CD14-positive monocyte (primary cell): ENCODE results near the gene ROBO1. TPM values are rescaled to one million over a fixed set of nuclear protein-coding genes. Genes with fewer than 3 reads are reported as not detected.

Source experiments
- DNase-seq, 3 donors: peaks; one replicate each; pipeline ENCODE4 v3.0.0-alpha.2; 2011 to 2022
- H2AFZ ChIP-seq: 2 replicates; pipeline ENCODE4 v1.6.0; 2012; ENCODE audit warnings: mild to moderate bottlenecking, low read depth, low read length, inconsistent platforms; ENCODE audit not compliant: insufficient read depth, poor library complexity, severe bottlenecking
- H3K27ac ChIP-seq, 2 donors: 1 replicate in 1 of 2; 2 replicates in 1 of 2; pipeline ENCODE4 v1.5.1; 2012 to 2013; ENCODE audit warnings: low read length in 2 of 2, control low read depth in 1 of 2, inconsistent platforms in 1 of 2, low read depth in 1 of 2, mild to moderate bottlenecking in 1 of 2
- H3K27me3 ChIP-seq, 2 donors: one replicate each; pipeline versions ENCODE4 v1.6.0 to v1.6.1; 2011 to 2013; ENCODE audit warnings: low read length in 2 of 2; ENCODE audit not compliant: control insufficient read depth in 2 of 2, insufficient read depth in 2 of 2
- H3K36me3 ChIP-seq, 2 donors: replicated peaks in 1 of 2; 1 replicate in 1 of 2; 2 replicates in 1 of 2; pipeline versions ENCODE4 v1.5.1 to v1.6.1; 2012 to 2013; ENCODE audit warnings: low read length in 2 of 2, control low read depth in 1 of 2, inconsistent platforms in 1 of 2, mild to moderate bottlenecking in 1 of 2; ENCODE audit not compliant: insufficient read depth in 2 of 2, control insufficient read depth in 1 of 2
- H3K4me1 ChIP-seq, 2 donors: 1 replicate in 1 of 2; 2 replicates in 1 of 2; pipeline versions ENCODE4 v1.5.1 to v1.6.1; 2012 to 2013; ENCODE audit warnings: low read length in 2 of 2, control low read depth in 1 of 2, inconsistent platforms in 1 of 2, mild to moderate bottlenecking in 1 of 2, moderate library complexity in 1 of 2; ENCODE audit not compliant: insufficient read depth in 2 of 2, control insufficient read depth in 1 of 2
- H3K4me2 ChIP-seq: replicated peaks from 2 replicates; pipeline ENCODE3; 2012; ENCODE audit warnings: low read length, moderate library complexity, mild to moderate bottlenecking; ENCODE audit not compliant: poor library complexity, severe bottlenecking; ENCODE audit errors: extremely low read depth
- H3K4me3 ChIP-seq, 3 experiments: fragments of 200-600 bp in 1 of 3; sonication (generic) in 1 of 3; replicated peaks in 1 of 3; 1 replicate in 2 of 3; 2 replicates in 1 of 3; pipeline ENCODE4 v1.5.1; 2011 to 2013; ENCODE audit warnings: low read length in 3 of 3, mild to moderate bottlenecking in 3 of 3, control low read depth in 2 of 3, low read depth in 2 of 3, inconsistent platforms in 1 of 3, moderate library complexity in 1 of 3
- H3K79me2 ChIP-seq: 2 replicates; pipeline ENCODE4 v1.6.0; 2012; ENCODE audit warnings: mild to moderate bottlenecking, control low read depth, inconsistent platforms, low read length, moderate library complexity; ENCODE audit not compliant: insufficient read depth
- H3K9ac ChIP-seq: 2 replicates; pipeline ENCODE4 v1.6.0; 2017; ENCODE audit warnings: low read length, mild to moderate bottlenecking; ENCODE audit not compliant: insufficient read depth, poor library complexity, severe bottlenecking
- H3K9me3 ChIP-seq, 2 donors: replicated peaks in 1 of 2; 1 replicate in 1 of 2; 2 replicates in 1 of 2; pipeline versions ENCODE4 v1.5.1 to v1.6.1; 2012 to 2013; ENCODE audit warnings: low read length in 2 of 2, control low read depth in 1 of 2; ENCODE audit not compliant: control insufficient read depth in 1 of 2, insufficient read depth in 1 of 2
- H4K20me1 ChIP-seq: 2 replicates; pipeline ENCODE4 v1.6.0; 2012; ENCODE audit warnings: mild to moderate bottlenecking, low read length, control low read depth, moderate library complexity; ENCODE audit not compliant: insufficient read depth
- H3K27ac Mint-ChIP-seq, 7 donors: one replicate each; pipeline ENCODE4 v1.8.0; 2020; ENCODE audit warnings: mild to moderate bottlenecking in 7 of 7, mixed read lengths in 7 of 7, moderate library complexity in 6 of 7, inconsistent platforms in 2 of 7
- H3K27me3 Mint-ChIP-seq, 3 donors: one replicate each; pipeline ENCODE4 v1.8.0; 2021 to 2022; ENCODE audit warnings: low read depth in 3 of 3, mild to moderate bottlenecking in 3 of 3, mixed read lengths in 3 of 3, moderate library complexity in 3 of 3, inconsistent platforms in 1 of 3
- H3K36me3 Mint-ChIP-seq, 2 donors: one replicate each; pipeline ENCODE4 v1.8.0; 2020; ENCODE audit warnings: mixed read lengths in 2 of 2, inconsistent platforms in 1 of 2, mild to moderate bottlenecking in 1 of 2
- H3K4me1 Mint-ChIP-seq: one replicate; pipeline ENCODE4 v1.8.0; 2020; ENCODE audit warnings: mild to moderate bottlenecking, mixed read lengths
- H3K4me3 Mint-ChIP-seq, 2 donors: one replicate each; pipeline ENCODE4 v1.8.0; 2020; ENCODE audit warnings: mild to moderate bottlenecking in 2 of 2, mixed read lengths in 2 of 2, moderate library complexity in 1 of 2
- H3K9me3 Mint-ChIP-seq, 7 donors: one replicate each; pipeline ENCODE4 v1.8.0; 2020 to 2022; ENCODE audit warnings: mixed read lengths in 7 of 7, mild to moderate bottlenecking in 6 of 7, moderate library complexity in 6 of 7, inconsistent platforms in 2 of 7
- CTCF ChIP-seq: fragments of 200-600 bp; IDR thresholded peaks from one replicate; pipeline ENCODE4 v1.8.0; 2022; ENCODE audit warnings: antibody characterized with exemption, mild to moderate bottlenecking
- WGBS: methylation state at CpG from one replicate; pipeline ENCODE4 v1.1.5; 2013; ENCODE audit warnings: missing lambda C conversion rate; ENCODE audit not compliant: insufficient coverage; 5-methylcytosine and 5-hydroxymethylcytosine counted together
- intact Hi-C, 2 donors: fragments of 100-400 bp; cut with micrococcal nuclease; formaldehyde crosslinking; loops; one replicate each; pipeline versions ENCODE4 v1.15.0 to v1.15.1; 2023
- polyA plus RNA-seq, 3 donors: library from polyadenylated mRNA; depleted of rRNA in 1 of 3; unstranded in 2 of 3; stranded (reverse) in 1 of 3; fragments of 300-500 nt in 2 of 3; fragments of >200 nt in 1 of 3; fragmentation: Illumina TruSeq in 2 of 3; gene quantifications; 1 replicate in 2 of 3; 2 replicates in 1 of 3; pipeline ENCODE4 v1.2.3, GENCODE V29; 2012 to 2021

ROBO1 gene
- polyA plus RNA-seq, 3 donors, result 0.09 to 0.10 TPM; not detected in 1

- Mint-ChIP-seq H3K36me3 (no peaks in the 10 kb centered on the region), H3K4me3 (no peak overlapping the region), H3K9me3 (no peaks in the 10 kb centered on the region), H3K4me1 (no peaks in the 10 kb centered on the region), H3K27me3 (no peaks in the 10 kb centered on the region), H3K27ac (no peak overlapping the region)
- H3K9me3 ChIP-seq, result no peaks in the 10 kb centered on the region
- no peak overlapping the region for H3K4me3 ChIP-seq
- no peak for DNase-seq
- no peak for TF ChIP-seq CTCF
- no peaks in the 10 kb centered on the region for H3K79me2 ChIP-seq
- no peak overlapping the region for H3K27ac ChIP-seq
- H2AFZ ChIP-seq, result no peak overlapping the region
- H3K4me2 ChIP-seq, result no peak overlapping the region
- no peaks in the 10 kb centered on the region for H3K36me3 ChIP-seq
- intact Hi-C loops, result no loop called here
- no peak overlapping the region for H3K9ac ChIP-seq
- H3K4me1 ChIP-seq, result no peaks in the 10 kb centered on the region
- 100% methylated on average over 2 of the region's 5 CpGs for WGBS
- H4K20me1 ChIP-seq, result no peaks in the 10 kb centered on the region
- no peaks in the 10 kb centered on the region for H3K27me3 ChIP-seq
These were observed 344.4 kb downstream of the ROBO1 start for GRCh38 chr3:79423417-79423816.

GRCh38 chr3:79421273-79421672, 346.5 kb downstream of the ROBO1 start:
- Histone ChIP-seq H3K36me3 (no peaks in the 10 kb centered on the region), H3K27me3 (no peaks in the 10 kb centered on the region), H3K4me2 (no peak overlapping the region), H4K20me1 (no peaks in the 10 kb centered on the region), H3K9ac (no peak overlapping the region), H2AFZ (no peak overlapping the region), H3K79me2 (no peaks in the 10 kb centered on the region), H3K27ac (no peak overlapping the region), H3K4me3 (no peak overlapping the region), H3K4me1 (no peaks in the 10 kb centered on the region), H3K9me3 (no peaks in the 10 kb centered on the region)
- H3K36me3 Mint-ChIP-seq, result no peaks in the 10 kb centered on the region
- no peak overlapping the region for H3K27ac Mint-ChIP-seq
- TF ChIP-seq CTCF, result no peak
- no peaks in the 10 kb centered on the region for H3K9me3 Mint-ChIP-seq
- H3K27me3 Mint-ChIP-seq, result no peaks in the 10 kb centered on the region
- WGBS, result 81% methylated on average over 2 of the region's 2 CpGs
- DNase-seq, result no peak
- intact Hi-C loops, result no loop called here
- no peak overlapping the region for H3K4me3 Mint-ChIP-seq
- H3K4me1 Mint-ChIP-seq, result no peaks in the 10 kb centered on the region
